Endothelial cell of umbilical vein (primary cell): Measurements from ENCODE around the gene ASB7.

Experiments
- EZH2 ChIP-seq: IDR thresholded peaks from 2 replicates; pipeline ENCODE4 v1.6.1; 2012; ENCODE audit warnings: borderline replicate concordance, low read depth, mild to moderate bottlenecking, moderate library complexity, low read length, inconsistent platforms; ENCODE audit not compliant: severe bottlenecking
- MYC ChIP-seq: IDR thresholded peaks from one replicate; pipeline ENCODE4 v1.6.1; 2011; ENCODE audit warnings: mild to moderate bottlenecking, low read depth, low read length

GRCh38 chr15:100670505-100671021 is 68.2 kb downstream of the ASB7 start:
- TF ChIP-seq MYC (no peak), EZH2 (no peak)
